Large intestine (tissue), 3 donors: ENCODE results near the gene HSD17B12. TPM values are rescaled to one million over a fixed set of nuclear protein-coding genes. Genes with fewer than 3 reads are reported as not detected.

Experiments
- DNase-seq, 2 donors: peaks; one replicate each; pipeline versions ENCODE4 v3.0.0 to v3.0.0-alpha.2; 2013
- H3K27ac ChIP-seq: one replicate; pipeline ENCODE4 v1.5.1; 2013; ENCODE audit warnings: low read length
- H3K27me3 ChIP-seq: 2 replicates; pipeline ENCODE4 v1.6.1; 2013; ENCODE audit warnings: low read length; ENCODE audit not compliant: control insufficient read depth, insufficient read depth
- H3K36me3 ChIP-seq: 2 replicates; pipeline ENCODE4 v1.6.1; 2013; ENCODE audit warnings: low read length; ENCODE audit not compliant: control insufficient read depth, insufficient read depth
- H3K4me1 ChIP-seq: one replicate; pipeline ENCODE4 v1.6.1; 2013; ENCODE audit warnings: low read length; ENCODE audit not compliant: control insufficient read depth, insufficient read depth
- H3K4me3 ChIP-seq: one replicate; pipeline ENCODE4 v1.5.1; 2013; ENCODE audit warnings: low read length
- H3K9me3 ChIP-seq: one replicate; pipeline ENCODE4 v1.6.1; 2013; ENCODE audit warnings: mild to moderate bottlenecking, low read depth, low read length, moderate library complexity; ENCODE audit not compliant: control insufficient read depth
- WGBS: methylation state at CpG from one replicate; pipeline ENCODE4 v1.1.5; 2013; ENCODE audit warnings: low lambda C conversion rate; ENCODE audit not compliant: insufficient coverage; 5-methylcytosine and 5-hydroxymethylcytosine counted together
- polyA plus RNA-seq: library from polyadenylated mRNA; unstranded; fragments of 120-200 nt; gene quantifications from one replicate; pipeline ENCODE4 v1.2.1, GENCODE V29; 2013

HSD17B12 gene
- polyA plus RNA-seq, 1 donor = 84.4 TPM

- Histone ChIP-seq H3K9me3 (peaks cover 2% of the 10 kb centered on the region), H3K4me1 (no peaks in the 10 kb centered on the region), H3K4me3 (no peak overlapping the region), H3K36me3 (peaks cover 6% of the 10 kb centered on the region), H3K27ac (no peak overlapping the region), H3K27me3 (no peaks in the 10 kb centered on the region)
- no peak for DNase-seq
- WGBS = 100% methylated on average over 1 of the region's 4 CpGs
Observed at GRCh38 chr11:43735961-43736360, 55.4 kb downstream of the HSD17B12 start.

GRCh38 chr11:43736502-43737200 lies 56.1 kb downstream of the HSD17B12 start:
- peaks cover 6% of the 10 kb centered on the region for H3K36me3 ChIP-seq
- 80% methylated on average over 1 of the region's 5 CpGs for WGBS
- no peak overlapping the region for H3K27ac ChIP-seq
- H3K27me3 ChIP-seq = no peaks in the 10 kb centered on the region
- no peak for DNase-seq
- no peak overlapping the region for H3K4me3 ChIP-seq
- no peaks in the 10 kb centered on the region for H3K4me1 ChIP-seq
- peaks cover 2% of the 10 kb centered on the region for H3K9me3 ChIP-seq

GRCh38 chr11:43737201-43737590 lies 56.7 kb downstream of the HSD17B12 start:
- DNase-seq = no peak
- Histone ChIP-seq H3K4me1 (no peaks in the 10 kb centered on the region), H3K36me3 (peaks cover 6% of the 10 kb centered on the region), H3K27ac (no peak overlapping the region), H3K9me3 (peaks cover 2% of the 10 kb centered on the region), H3K27me3 (no peaks in the 10 kb centered on the region), H3K4me3 (no peak overlapping the region)

GRCh38 chr11:43738600-43739409 lies 58.3 kb downstream of the HSD17B12 start:
- Histone ChIP-seq H3K27ac (no peak overlapping the region), H3K4me3 (no peak overlapping the region), H3K4me1 (no peaks in the 10 kb centered on the region), H3K36me3 (peaks cover 9% of the 10 kb centered on the region), H3K27me3 (no peaks in the 10 kb centered on the region), H3K9me3 (peaks cover 6% of the 10 kb centered on the region)
- 10% methylated on average over 2 of the region's 6 CpGs for WGBS
- DNase-seq = peak in 1 of 2 donors; percentile 5

- Histone ChIP-seq H3K9me3 (peaks cover 10% of the 10 kb centered on the region), H3K36me3 (peaks cover 6% of the 10 kb centered on the region), H3K4me3 (no peak overlapping the region), H3K27ac (no peak overlapping the region), H3K27me3 (no peaks in the 10 kb centered on the region), H3K4me1 (no peaks in the 10 kb centered on the region)
- DNase-seq = no peak
- 89% methylated on average over 1 of the region's 3 CpGs for WGBS
Observed at GRCh38 chr11:43746670-43747069, 66.1 kb downstream of the HSD17B12 start.

GRCh38 chr11:43747130-43747802 lies 66.7 kb downstream of the HSD17B12 start:
- 100% methylated on average over 2 of the region's 7 CpGs for WGBS
- DNase-seq = peak in 1 of 2 donors; percentile 20
- H3K9me3 ChIP-seq = peaks cover 10% of the 10 kb centered on the region
- no peaks in the 10 kb centered on the region for H3K27me3 ChIP-seq
- H3K36me3 ChIP-seq = peaks cover 6% of the 10 kb centered on the region
- H3K27ac ChIP-seq = no peak overlapping the region
- H3K4me1 ChIP-seq = no peaks in the 10 kb centered on the region
- no peak overlapping the region for H3K4me3 ChIP-seq

GRCh38 chr11:43748095-43748494 lies 67.6 kb downstream of the HSD17B12 start:
- Histone ChIP-seq H3K27ac (no peak overlapping the region), H3K9me3 (peaks cover 10% of the 10 kb centered on the region), H3K27me3 (no peaks in the 10 kb centered on the region), H3K36me3 (peaks cover 6% of the 10 kb centered on the region), H3K4me1 (no peaks in the 10 kb centered on the region), H3K4me3 (no peak overlapping the region)
- no peak for DNase-seq
- WGBS = no CpG with 5 or more reads among the region's 2 CpGs

- peaks cover 6% of the 10 kb centered on the region for H3K36me3 ChIP-seq
- no peaks in the 10 kb centered on the region for H3K4me1 ChIP-seq
- H3K9me3 ChIP-seq = no peaks in the 10 kb centered on the region
- no peak for DNase-seq
- no peaks in the 10 kb centered on the region for H3K27me3 ChIP-seq
- H3K27ac ChIP-seq = no peak overlapping the region
- H3K4me3 ChIP-seq = no peak overlapping the region
- WGBS = 100% methylated on average over 2 of the region's 4 CpGs
Observed at GRCh38 chr11:43751726-43752125, 71.2 kb downstream of the HSD17B12 start.

- peaks cover 13% of the 10 kb centered on the region for H3K36me3 ChIP-seq
- H3K27ac ChIP-seq = no peak overlapping the region
- H3K4me3 ChIP-seq = no peak overlapping the region
- no peaks in the 10 kb centered on the region for H3K4me1 ChIP-seq
- DNase-seq = no peak
- no peaks in the 10 kb centered on the region for H3K27me3 ChIP-seq
- WGBS = 100% methylated on average over 2 of the region's 3 CpGs
- no peaks in the 10 kb centered on the region for H3K9me3 ChIP-seq
Observed at GRCh38 chr11:43756575-43756974, 76.0 kb downstream of the HSD17B12 start.

- Histone ChIP-seq H3K9me3 (no peaks in the 10 kb centered on the region), H3K27ac (no peak overlapping the region), H3K27me3 (no peaks in the 10 kb centered on the region), H3K4me1 (no peaks in the 10 kb centered on the region), H3K36me3 (peaks cover 13% of the 10 kb centered on the region), H3K4me3 (no peak overlapping the region)
- 88% methylated on average over 1 of the region's 4 CpGs for WGBS
- no peak for DNase-seq
Observed at GRCh38 chr11:43758927-43759326, 78.4 kb downstream of the HSD17B12 start.
